HCT116 (cell line): ENCODE data around the gene UVRAG. TPM values are rescaled to one million over a fixed set of nuclear protein-coding genes. Genes with fewer than 3 reads are reported as not detected.

Source experiments
- ATAC-seq: fragments of 200-7000 bp; cut with Tn5 transposase; 2 replicates; pipeline ENCODE4 v1.9.1; 2020; ENCODE audit warnings: mild to moderate bottlenecking, moderate library complexity
- BruUV-seq: library from RNA; stranded (reverse); fragments of 400-500 nt; replicated peaks from 2 replicates; lab custom pipeline; 2021; lab: Mats Ljungman, UMichigan
- CTCF ChIA-PET: fragments of 300-600 bp; sonication (Branson Sonifier 250); formaldehyde crosslinking; loops from one replicate; lab custom pipeline; 2021; ENCODE audit warnings: antibody characterized with exemption; lab: Charles Lee
- POLR2A ChIA-PET: fragments of 300-600, 350-600 bp; sonication (Branson Sonifier 250); formaldehyde crosslinking; loops from one replicate; lab custom pipeline; 2021; ENCODE audit warnings: antibody characterized with exemption; lab: Charles Lee
- RAD21 ChIA-PET, 2 experiments: fragments of 300-600 bp; sonication (Branson Sonifier 250); formaldehyde crosslinking; loops; one replicate each; lab custom pipeline; 2023; ENCODE audit warnings: low total read pairs in 2 of 2; ENCODE audit not compliant: uncharacterized antibody in 2 of 2, unreplicated experiment in 2 of 2, low non-redundant PET in 1 of 2; lab: Charles Lee
- DNase-seq: peaks from one replicate; pipeline ENCODE4 v3.0.0-alpha.2; 2010; ENCODE audit warnings: low read depth, low spot score
- H2AFZ ChIP-seq: fragments of 200-600 bp; shearing (Covaris generic), sonication (generic); 2 replicates; pipeline ENCODE4 v1.6.1; 2017; ENCODE audit warnings: low read depth, mixed run types, mixed read lengths, antibody characterized with exemption, low read length; ENCODE audit not compliant: poor library complexity, severe bottlenecking
- H3K27ac ChIP-seq: 2 replicates; pipeline ENCODE4 v1.5.1; 2012; ENCODE audit warnings: low read depth, low read length
- H3K27me3 ChIP-seq: fragments of 200-600 bp; sonication (generic); 2 replicates; pipeline ENCODE4 v1.6.1; 2016; ENCODE audit warnings: mixed run types, low read length, mixed read lengths; ENCODE audit not compliant: insufficient read depth
- H3K36me3 ChIP-seq, 2 experiments: fragments of 200-500 bp in 1 of 2; fragments of 200-600 bp in 1 of 2; sonication (Bioruptor generic) in 1 of 2; sonication (generic) in 1 of 2; 2 replicates each; pipeline versions ENCODE4 v1.5.1 to v1.6.1; 2014 to 2016; ENCODE audit warnings: low read length in 2 of 2, inconsistent platforms in 1 of 2, mixed read lengths in 1 of 2, mixed run types in 1 of 2; ENCODE audit not compliant: insufficient read depth in 2 of 2, control insufficient read depth in 1 of 2
- H3K4me1 ChIP-seq, 2 experiments: fragments of 200-600 bp in 1 of 2; sonication (generic) in 1 of 2; 2 replicates each; pipeline versions ENCODE4 v1.5.1 to v1.6.1; 2012 to 2017; ENCODE audit warnings: low read length in 2 of 2, inconsistent platforms in 1 of 2, mild to moderate bottlenecking in 1 of 2, mixed read lengths in 1 of 2, mixed run types in 1 of 2, moderate library complexity in 1 of 2; ENCODE audit not compliant: insufficient read depth in 2 of 2, control insufficient read depth in 1 of 2
- H3K4me2 ChIP-seq: fragments of 200-600 bp; sonication (generic); 2 replicates; pipeline ENCODE4 v1.6.1; 2017; ENCODE audit warnings: mixed run types, low read length, mixed read lengths
- H3K4me3 ChIP-seq, 2 experiments: fragments of 200-600 bp in 1 of 2; sonication (generic) in 1 of 2; replicated peaks in 1 of 2; 2 replicates each; pipeline ENCODE4 v1.5.1; 2011 to 2016; ENCODE audit warnings: low read length in 2 of 2, control low read depth in 1 of 2, low read depth in 1 of 2, mild to moderate bottlenecking in 1 of 2, mixed read lengths in 1 of 2, mixed run types in 1 of 2
- H3K79me2 ChIP-seq: fragments of 200-600 bp; sonication (generic); 2 replicates; pipeline ENCODE4 v1.6.1; 2017; ENCODE audit warnings: mild to moderate bottlenecking, mixed run types, low read length, moderate library complexity, mixed read lengths; ENCODE audit not compliant: insufficient read depth
- H3K9ac ChIP-seq: fragments of 200-600 bp; sonication (generic); 2 replicates; pipeline ENCODE4 v1.6.1; 2016; ENCODE audit warnings: low read length, mixed read lengths
- H3K9me2 ChIP-seq: fragments of 200-600 bp; sonication (generic), shearing (Covaris generic); 2 replicates; pipeline ENCODE4 v1.6.1; 2017; ENCODE audit warnings: mixed run types, mild to moderate bottlenecking, moderate library complexity; ENCODE audit not compliant: insufficient read depth
- H3K9me3 ChIP-seq, 2 experiments: fragments of 200-500 bp in 1 of 2; fragments of 200-600 bp in 1 of 2; sonication (Bioruptor generic) in 1 of 2; sonication (generic) in 1 of 2; 2 replicates each; pipeline ENCODE4 v1.6.1; 2014 to 2017; ENCODE audit warnings: low read length in 2 of 2, mixed read lengths in 2 of 2, inconsistent platforms in 1 of 2, low read depth in 1 of 2, mild to moderate bottlenecking in 1 of 2, mixed run types in 1 of 2, moderate library complexity in 1 of 2; ENCODE audit not compliant: control insufficient read depth in 1 of 2, insufficient read depth in 1 of 2
- H4K20me1 ChIP-seq: fragments of 200-600 bp; sonication (generic), shearing (Covaris generic); 2 replicates; pipeline ENCODE4 v1.6.1; 2017; ENCODE audit warnings: mixed run types, mild to moderate bottlenecking, moderate library complexity; ENCODE audit not compliant: insufficient read depth
- CBX3 ChIP-seq: IDR thresholded peaks from 2 replicates; pipeline ENCODE4 v1.6.1; 2012; ENCODE audit warnings: low read depth
- CEBPB ChIP-seq: IDR thresholded peaks from 2 replicates; pipeline ENCODE4 v1.6.1; 2012; ENCODE audit warnings: low read depth
- EZH2 ChIP-seq: fragments of 200-600 bp; sonication (generic); IDR thresholded peaks from 2 replicates; pipeline ENCODE4 v1.6.1; 2017; ENCODE audit warnings: antibody characterized with exemption, mixed run types
- EZH2phosphoT487 ChIP-seq: fragments of 200-600 bp; IDR thresholded peaks from 2 replicates; pipeline ENCODE4 v1.6.1; 2018; ENCODE audit warnings: antibody characterized with exemption, borderline replicate concordance
- FOSL1 ChIP-seq: IDR thresholded peaks from 2 replicates; pipeline ENCODE4 v1.6.1; 2012; ENCODE audit warnings: low read depth
- JUND ChIP-seq: IDR thresholded peaks from 2 replicates; pipeline ENCODE4 v1.6.1; 2012
- REST ChIP-seq: IDR thresholded peaks from 2 replicates; pipeline ENCODE4 v1.6.1; 2012; ENCODE audit warnings: low read depth
- SP1 ChIP-seq: IDR thresholded peaks from 2 replicates; pipeline ENCODE4 v1.6.1; 2012; ENCODE audit warnings: low read depth
- TCF7L2 ChIP-seq: IDR thresholded peaks from 2 replicates; pipeline ENCODE4 v1.7.0; 2011; ENCODE audit warnings: borderline replicate concordance, inconsistent platforms; ENCODE audit not compliant: insufficient read depth, insufficient read length; ENCODE audit errors: extremely low read depth
- ZBTB33 ChIP-seq: IDR thresholded peaks from 2 replicates; pipeline ENCODE4 v1.6.1; 2011; ENCODE audit warnings: mild to moderate bottlenecking, low read length, moderate library complexity; ENCODE audit not compliant: insufficient replicate concordance; ENCODE audit errors: extremely low read depth
- intact Hi-C: fragments of 100-400 bp; cut with micrococcal nuclease; formaldehyde crosslinking; loops from 2 replicates; pipeline ENCODE4 v1.10.0; 2022
- total RNA-seq: library from RNA; stranded (reverse); gene quantifications from one replicate; pipeline ENCODE4 v1.2.1, GENCODE V29; 2021; ENCODE audit not compliant: unreplicated experiment
- TF ChIP-seq, protein P1 (sequence below): IDR thresholded peaks from 2 replicates; pipeline ENCODE4 v1.6.1; 2012

Gene UVRAG
- total RNA-seq, 1 experiment from 2014 or later, result 12.3 TPM

DNA sequence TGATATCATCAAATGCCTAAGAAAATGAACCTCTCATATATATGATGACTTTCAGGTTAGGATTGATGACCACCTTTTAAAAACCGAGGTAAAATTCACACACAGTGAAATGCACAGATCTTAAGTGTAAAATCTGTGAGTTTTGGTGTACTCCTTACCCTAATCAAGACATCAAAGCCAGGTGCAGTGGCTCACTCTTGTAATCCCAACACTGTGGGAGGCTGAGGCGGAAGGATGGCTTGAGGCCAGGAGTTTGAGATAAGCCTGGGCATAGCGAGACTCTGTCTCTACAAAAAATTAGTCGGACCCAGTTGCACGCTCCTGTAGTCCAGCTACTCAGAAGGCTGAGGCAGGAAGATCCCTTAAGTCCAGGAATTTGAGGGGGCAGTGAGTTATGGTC lies 140.4 kb downstream of the UVRAG start (continued):
- TF ChIP-seq CEBPB (no peak), JUND (no peak)
- TF ChIP-seq, protein P1, sequence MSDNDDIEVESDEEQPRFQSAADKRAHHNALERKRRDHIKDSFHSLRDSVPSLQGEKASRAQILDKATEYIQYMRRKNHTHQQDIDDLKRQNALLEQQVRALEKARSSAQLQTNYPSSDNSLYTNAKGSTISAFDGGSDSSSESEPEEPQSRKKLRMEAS, result no peak

GRCh38 chr11:75959540-75959939 lies 144.5 kb downstream of the UVRAG start:
- H3K36me3 ChIP-seq, result no peaks in the 10 kb centered on the region
- ATAC-seq (no peak), DNase-seq (no peak)
- H3K27me3 ChIP-seq, result no peaks in the 10 kb centered on the region
- no peak overlapping the region for H2AFZ ChIP-seq
- H3K4me2 ChIP-seq, result no peak overlapping the region
- RAD21 ChIA-PET, result no interaction called here
- H3K79me2 ChIP-seq, result no peaks in the 10 kb centered on the region
- POLR2A ChIA-PET, result no interaction called here
- TF ChIP-seq REST (no peak), EZH2phosphoT487 (no peak), EZH2 (no peak), TCF7L2 (no peak), SP1 (no peak), CBX3 (no peak), FOSL1 (no peak), ZBTB33 (no peak)
- no peaks in the 10 kb centered on the region for H3K4me1 ChIP-seq
- CTCF ChIA-PET, result no interaction called here
- no peaks in the 10 kb centered on the region for H3K9me2 ChIP-seq
- H3K27ac ChIP-seq, result no peak overlapping the region
- intact Hi-C loops, result no loop called here
- no peaks in the 10 kb centered on the region for H3K9me3 ChIP-seq
- H4K20me1 ChIP-seq, result no peaks in the 10 kb centered on the region
- no peak overlapping the region for H3K9ac ChIP-seq
- H3K4me3 ChIP-seq, result no peak overlapping the region
- no TSS peak for BruUV-seq
